GM10248 (cell line): ENCODE data around the gene CRYBB1.

ENCODE experiments used
- CTCF ChIA-PET: fragments of 300-600 bp; sonication (Branson Sonifier 250); formaldehyde crosslinking; extraction: SDS; loops from one replicate; lab custom pipeline; 2021; ENCODE audit warnings: antibody characterized with exemption; lab: Yijun Ruan, JAX
- POLR2A ChIA-PET: fragments of 350-650 bp; sonication (Branson Sonifier 250); formaldehyde crosslinking; extraction: SDS; loops from one replicate; lab custom pipeline; 2020; ENCODE audit warnings: antibody characterized with exemption; lab: Yijun Ruan, JAX
- DNase-seq: peaks from one replicate; pipeline ENCODE4 v3.0.0; 2012; ENCODE audit errors: extremely low spot score
- TF ChIP-seq, protein P1 (sequence below): IDR thresholded peaks from 2 replicates; pipeline ENCODE4 v1.5.1; 2012; ENCODE audit warnings: mild to moderate bottlenecking, low read depth; ENCODE audit errors: extremely low read depth, missing control alignments, control extremely low read depth

Gene CRYBB1

DNA sequence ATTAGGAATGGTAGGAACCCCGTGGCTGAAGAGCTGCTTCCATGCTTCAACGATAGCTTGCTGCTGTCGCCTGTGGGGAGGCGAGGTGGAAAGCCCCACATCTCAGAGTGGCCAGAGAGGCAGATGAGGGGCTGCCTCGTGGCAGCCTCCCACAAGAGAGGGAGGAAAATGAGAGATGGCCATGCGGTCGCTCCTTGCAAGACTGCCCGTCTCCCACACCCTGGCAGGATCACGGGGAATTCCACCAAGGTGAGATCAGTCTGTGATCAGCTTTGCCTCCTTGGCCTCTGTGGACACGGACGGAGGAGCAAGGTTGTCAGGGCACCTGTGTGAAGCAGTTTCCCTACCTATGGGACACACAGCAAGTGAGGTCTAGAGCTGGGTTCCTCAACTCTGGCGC lies 7.0 kb upstream of the CRYBB1 start:
- DNase-seq: no peak
- TF ChIP-seq, protein P1, sequence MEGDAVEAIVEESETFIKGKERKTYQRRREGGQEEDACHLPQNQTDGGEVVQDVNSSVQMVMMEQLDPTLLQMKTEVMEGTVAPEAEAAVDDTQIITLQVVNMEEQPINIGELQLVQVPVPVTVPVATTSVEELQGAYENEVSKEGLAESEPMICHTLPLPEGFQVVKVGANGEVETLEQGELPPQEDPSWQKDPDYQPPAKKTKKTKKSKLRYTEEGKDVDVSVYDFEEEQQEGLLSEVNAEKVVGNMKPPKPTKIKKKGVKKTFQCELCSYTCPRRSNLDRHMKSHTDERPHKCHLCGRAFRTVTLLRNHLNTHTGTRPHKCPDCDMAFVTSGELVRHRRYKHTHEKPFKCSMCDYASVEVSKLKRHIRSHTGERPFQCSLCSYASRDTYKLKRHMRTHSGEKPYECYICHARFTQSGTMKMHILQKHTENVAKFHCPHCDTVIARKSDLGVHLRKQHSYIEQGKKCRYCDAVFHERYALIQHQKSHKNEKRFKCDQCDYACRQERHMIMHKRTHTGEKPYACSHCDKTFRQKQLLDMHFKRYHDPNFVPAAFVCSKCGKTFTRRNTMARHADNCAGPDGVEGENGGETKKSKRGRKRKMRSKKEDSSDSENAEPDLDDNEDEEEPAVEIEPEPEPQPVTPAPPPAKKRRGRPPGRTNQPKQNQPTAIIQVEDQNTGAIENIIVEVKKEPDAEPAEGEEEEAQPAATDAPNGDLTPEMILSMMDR: no peak
- POLR2A ChIA-PET: no interaction called here
- CTCF ChIA-PET: interaction anchor here (0.7 to 1.8 kb wide), 7 partner anchors 12 to 258 kb away, joined by 3 to 6 read pairs (median 3); no protein-coding TSS in a partner anchor

DNA sequence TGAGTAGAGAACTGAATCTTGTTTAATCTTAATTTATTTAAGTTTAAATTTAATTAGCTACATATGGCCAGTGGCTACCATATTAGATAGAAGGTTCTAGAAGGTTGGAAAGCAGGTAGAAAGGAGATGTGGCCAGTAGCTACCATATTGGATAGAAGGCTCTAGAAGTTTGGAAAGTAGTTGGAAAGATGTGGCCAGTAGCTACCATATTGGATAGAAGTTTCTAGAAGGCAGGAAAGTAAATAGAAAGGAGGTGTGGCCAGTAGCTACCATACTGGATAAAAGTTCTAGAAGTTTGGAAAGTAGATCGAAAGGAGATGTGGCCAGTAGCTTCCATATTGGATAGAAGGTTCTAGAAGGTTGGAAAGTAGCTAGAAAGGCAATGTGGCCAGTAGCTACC lies 6.2 kb upstream of the CRYBB1 start:
- CTCF ChIA-PET: interaction anchor here (0.7 to 1.8 kb wide), 9 partner anchors 12 to 257 kb away, joined by 3 to 6 read pairs (median 3); no protein-coding TSS in a partner anchor

DNA sequence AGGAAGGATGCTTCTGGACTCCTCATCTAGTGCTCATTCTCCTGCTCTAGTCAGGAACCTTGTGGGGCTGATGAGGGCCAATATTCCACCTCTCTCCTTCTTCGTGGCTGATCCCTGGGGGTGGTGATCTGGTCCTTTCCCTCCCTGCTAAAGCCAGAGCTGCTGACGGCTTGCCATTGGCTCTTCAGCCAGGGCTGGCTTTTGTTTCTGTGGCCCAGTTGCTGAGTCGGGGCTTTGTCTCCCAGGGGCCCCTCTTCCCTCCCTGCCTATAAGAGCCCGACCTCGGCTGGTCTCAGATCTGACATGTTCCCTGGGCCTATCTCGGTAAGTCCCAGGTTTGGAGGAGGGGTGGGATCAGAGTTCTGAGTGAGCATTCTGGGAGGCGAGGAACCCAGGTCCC lies 3.8 kb upstream of the CRYBB1 start, which contains the start of gene CRYBA4:
Gene CRYBA4 (plus strand): TSS at position 301 of the 400 bp plus-strand sequence. CDS start 634 bp downstream, outside the sequence.
- TF ChIP-seq, protein P1: no peak
- CTCF ChIA-PET: interaction anchor here (0.9 to 1.9 kb wide), 3 partner anchors 9 to 44 kb away, joined by 4 to 5 read pairs (median 4); no protein-coding TSS in a partner anchor
- no peak for DNase-seq
- POLR2A ChIA-PET: interaction anchor here (0.5 kb wide), 1 partner anchor 16 kb away, joined by 3 read pairs; no protein-coding TSS in a partner anchor

More for the DNA sequence above, 6.2 kb upstream of the CRYBB1 start:
- DNase-seq: no peak
- POLR2A ChIA-PET: no interaction called here
- TF ChIP-seq, protein P1: no peak

DNA sequence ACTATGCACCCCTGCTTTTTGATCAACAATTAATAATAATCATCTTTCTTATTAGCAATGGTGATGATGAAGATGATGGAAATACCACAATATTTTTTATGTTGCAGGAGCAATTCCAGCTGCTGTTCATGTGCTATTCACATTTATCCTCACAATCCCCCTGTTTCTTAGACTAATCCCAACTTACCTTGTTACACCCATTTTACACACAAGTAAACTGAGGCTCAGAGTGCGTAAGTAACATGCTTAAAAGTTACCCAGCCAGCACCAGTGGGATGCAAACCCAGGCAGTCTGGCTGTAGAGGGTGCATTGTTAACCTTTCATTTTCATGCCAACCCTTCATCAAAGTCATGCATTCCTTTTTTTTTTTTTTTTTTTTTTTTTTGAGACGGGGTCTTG lies 2.4 kb upstream of the CRYBB1 start:
- TF ChIP-seq, protein P1: no peak
- DNase-seq: no peak
- CTCF ChIA-PET: interaction anchor here (1.3 kb wide), 1 partner anchor 46 kb away, joined by 4 read pairs; no protein-coding TSS in a partner anchor
- POLR2A ChIA-PET: no interaction called here

DNA sequence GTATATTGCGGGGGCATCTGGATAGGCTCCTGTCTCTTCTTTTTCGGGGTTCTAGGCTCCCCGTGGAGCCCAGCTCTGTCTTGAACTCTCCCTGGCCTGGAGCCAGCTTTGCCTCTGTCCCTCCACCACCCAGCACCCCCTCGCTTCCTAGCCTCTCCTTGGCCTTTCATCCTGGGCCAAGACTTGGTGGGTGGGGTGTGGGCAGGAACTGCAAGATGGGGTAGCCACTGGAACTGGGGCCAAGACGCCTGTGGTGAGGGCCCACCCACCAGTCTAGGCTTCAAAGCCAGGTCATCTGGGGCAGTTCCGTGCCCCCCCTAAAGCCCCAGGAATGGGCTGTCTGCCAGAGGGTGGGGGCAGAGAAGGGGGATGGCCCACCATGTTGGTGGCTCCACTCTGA lies 1.7 kb upstream of the CRYBB1 start:
- TF ChIP-seq, protein P1: no peak
- ChIA-PET CTCF (no interaction called here), POLR2A (no interaction called here)
- DNase-seq: no peak

DNA sequence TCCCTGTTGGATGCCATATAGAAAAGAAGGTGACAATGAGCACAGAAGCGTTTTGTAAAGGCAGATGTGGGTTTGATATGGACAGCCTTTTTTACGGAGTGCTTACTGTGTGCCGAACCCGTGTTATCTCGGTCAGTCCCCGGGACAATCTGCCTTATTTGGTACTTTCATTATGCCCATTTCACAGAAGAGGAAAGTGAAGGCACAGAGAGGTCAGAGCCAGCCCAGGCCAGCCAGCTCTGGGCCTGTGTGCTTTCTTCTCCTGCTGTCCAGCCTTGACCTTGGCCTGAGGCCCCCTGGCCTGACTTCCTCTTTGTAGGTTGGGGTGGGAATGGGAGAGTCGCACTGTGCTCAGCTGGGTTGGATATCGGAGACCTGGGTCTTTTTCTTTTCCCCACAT lies 628 bp upstream of the CRYBB1 start:
- ChIA-PET POLR2A (no interaction called here), CTCF (no interaction called here)
- TF ChIP-seq, protein P1: no peak
- DNase-seq: no peak
